ENCODE results near the gene CPTP.
A peak's percentile ranks its signal among the peaks of the same experiment; 100 is the strongest.

The CPTP gene

DNA sequence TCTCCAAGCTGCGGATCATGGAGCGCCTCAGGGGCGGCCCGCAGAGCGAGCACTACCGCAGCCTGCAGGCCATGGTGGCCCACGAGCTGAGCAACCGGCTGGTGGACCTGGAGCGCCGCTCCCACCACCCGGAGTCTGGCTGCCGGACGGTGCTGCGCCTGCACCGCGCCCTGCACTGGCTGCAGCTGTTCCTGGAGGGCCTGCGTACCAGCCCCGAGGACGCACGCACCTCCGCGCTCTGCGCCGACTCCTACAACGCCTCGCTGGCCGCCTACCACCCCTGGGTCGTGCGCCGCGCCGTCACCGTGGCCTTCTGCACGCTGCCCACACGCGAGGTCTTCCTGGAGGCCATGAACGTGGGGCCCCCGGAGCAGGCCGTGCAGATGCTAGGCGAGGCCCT, 2.7 kb downstream of the CPTP start:
- no peak for TF ChIP-seq ZBTB7A (IDR thresholded peaks at IDR 0.05; ENCODE audit: low read depth)

- no peak for TF ChIP-seq TAF1 (IDR thresholded peaks at IDR 0.05; ENCODE audit: low read depth)
- TF ChIP-seq RAD21 (IDR thresholded peaks at IDR 0.05; ENCODE audit: low read depth): no peak
- no peak for TF ChIP-seq CEBPB (IDR thresholded peaks at IDR 0.05)
- TF ChIP-seq, protein P1, sequence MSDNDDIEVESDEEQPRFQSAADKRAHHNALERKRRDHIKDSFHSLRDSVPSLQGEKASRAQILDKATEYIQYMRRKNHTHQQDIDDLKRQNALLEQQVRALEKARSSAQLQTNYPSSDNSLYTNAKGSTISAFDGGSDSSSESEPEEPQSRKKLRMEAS (IDR thresholded peaks at IDR 0.05): no peak
- no peak for TF ChIP-seq YY1 (IDR thresholded peaks at IDR 0.05; ENCODE audit: low read depth)
- TF ChIP-seq FOXM1 (IDR thresholded peaks at IDR 0.05; ENCODE audit: borderline replicate concordance, low read depth): no peak
- TF ChIP-seq REST (IDR thresholded peaks at IDR 0.05; ENCODE audit: low read depth): no peak
- TF ChIP-seq TEAD4 (IDR thresholded peaks at IDR 0.05): no peak
- no peak for TF ChIP-seq CREB1 (IDR thresholded peaks at IDR 0.05; ENCODE audit: low read depth)
- TF ChIP-seq TCF12 (IDR thresholded peaks at IDR 0.05; ENCODE audit: low read depth): no peak
- TF ChIP-seq, protein P2, sequence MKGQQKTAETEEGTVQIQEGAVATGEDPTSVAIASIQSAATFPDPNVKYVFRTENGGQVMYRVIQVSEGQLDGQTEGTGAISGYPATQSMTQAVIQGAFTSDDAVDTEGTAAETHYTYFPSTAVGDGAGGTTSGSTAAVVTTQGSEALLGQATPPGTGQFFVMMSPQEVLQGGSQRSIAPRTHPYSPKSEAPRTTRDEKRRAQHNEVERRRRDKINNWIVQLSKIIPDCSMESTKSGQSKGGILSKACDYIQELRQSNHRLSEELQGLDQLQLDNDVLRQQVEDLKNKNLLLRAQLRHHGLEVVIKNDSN (IDR thresholded peaks at IDR 0.05): no peak
- TF ChIP-seq ZBTB7A (IDR thresholded peaks at IDR 0.05; ENCODE audit: low read depth): no peak
- no peak for TF ChIP-seq EP300 (IDR thresholded peaks at IDR 0.05; ENCODE audit: borderline replicate concordance)
- TF ChIP-seq EGR1 (IDR thresholded peaks at IDR 0.05): no peak
- TF ChIP-seq NFIC (IDR thresholded peaks at IDR 0.05): no peak
Observed at GRCh38 chr1:1328254-1328653, 3.7 kb downstream of the CPTP start.

GRCh38 chr1:1329304-1330210, 5.0 kb downstream of the CPTP start:
- no peak for TF ChIP-seq ZBTB7A (IDR thresholded peaks at IDR 0.05; ENCODE audit: low read depth)
- no peak for TF ChIP-seq CEBPB (IDR thresholded peaks at IDR 0.05)

GRCh38 chr1:1330366-1331067, 5.9 kb downstream of the CPTP start:
- 0 out of 2 replicates have a peak, but pooled peaks have one; percentile 10 for TF ChIP-seq TCF12 (IDR thresholded peaks at IDR 0.05; ENCODE audit: low read depth)
- TF ChIP-seq, protein P2 (IDR thresholded peaks at IDR 0.05): no peak
- no peak for TF ChIP-seq TAF1 (IDR thresholded peaks at IDR 0.05; ENCODE audit: low read depth)

DNA sequence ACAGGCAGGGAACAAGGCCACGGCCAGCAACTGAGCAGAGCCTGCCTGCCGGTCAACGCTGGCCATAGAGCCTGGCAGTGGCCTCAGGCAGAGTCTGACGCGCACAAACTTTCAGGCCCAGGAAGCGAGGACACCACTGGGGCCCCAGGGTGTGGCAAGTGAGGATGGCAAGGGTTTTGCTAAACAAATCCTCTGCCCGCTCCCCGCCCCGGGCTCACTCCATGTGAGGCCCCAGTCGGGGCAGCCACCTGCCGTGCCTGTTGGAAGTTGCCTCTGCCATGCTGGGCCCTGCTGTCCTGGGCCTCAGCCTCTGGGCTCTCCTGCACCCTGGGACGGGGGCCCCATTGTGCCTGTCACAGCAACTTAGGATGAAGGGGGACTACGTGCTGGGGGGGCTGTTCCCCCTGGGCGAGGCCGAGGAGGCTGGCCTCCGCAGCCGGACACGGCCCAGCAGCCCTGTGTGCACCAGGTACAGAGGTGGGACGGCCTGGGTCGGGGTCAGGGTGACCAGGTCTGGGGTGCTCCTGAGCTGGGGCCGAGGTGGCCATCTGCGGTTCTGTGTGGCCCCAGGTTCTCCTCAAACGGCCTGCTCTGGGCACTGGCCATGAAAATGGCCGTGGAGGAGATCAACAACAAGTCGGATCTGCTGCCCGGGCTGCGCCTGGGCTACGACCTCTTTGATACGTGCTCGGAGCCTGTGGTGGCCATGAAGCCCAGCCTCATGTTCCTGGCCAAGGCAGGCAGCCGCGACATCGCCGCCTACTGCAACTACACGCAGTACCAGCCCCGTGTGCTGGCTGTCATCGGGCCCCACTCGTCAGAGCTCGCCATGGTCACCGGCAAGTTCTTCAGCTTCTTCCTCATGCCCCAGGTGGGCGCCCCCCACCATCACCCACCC, 6.7 kb downstream of the CPTP start, which contains the start of gene TAS1R3:
Gene TAS1R3 (plus strand): TSS at position 213 of the 898 bp plus-strand sequence. CDS start 66 bp downstream, at position 279.
- TF ChIP-seq TCF12 (IDR thresholded peaks at IDR 0.05; ENCODE audit: low read depth): no peak
- no peak for TF ChIP-seq FOXM1 (IDR thresholded peaks at IDR 0.05; ENCODE audit: borderline replicate concordance, low read depth)
- TF ChIP-seq CEBPB (IDR thresholded peaks at IDR 0.05): no peak
- TF ChIP-seq REST (IDR thresholded peaks at IDR 0.05; ENCODE audit: low read depth): no peak
- TF ChIP-seq TAF1 (IDR thresholded peaks at IDR 0.05; ENCODE audit: low read depth): no peak

Data from Ishikawa (cell line).